PFSK-1 (cell line): ENCODE data around the gene SALL2. TPM values are rescaled to one million over a fixed set of nuclear protein-coding genes. Genes with fewer than 3 reads are reported as not detected.

Source experiments
- FOXP2 ChIP-seq: optimal IDR thresholded peaks from 2 replicates; pipeline ENCODE3; 2011; ENCODE audit warnings: borderline replicate concordance, control low read depth, inconsistent platforms; ENCODE audit not compliant: insufficient read depth; ENCODE audit errors: extremely low read length, extremely low read depth
- POLR2AphosphoS5 ChIP-seq: IDR thresholded peaks from 2 replicates; pipeline ENCODE4 v1.6.1; 2012; ENCODE audit warnings: low read depth, mild to moderate bottlenecking, control low read depth, low read length, moderate library complexity
- REST ChIP-seq, 2 experiments: IDR thresholded peaks; 2 replicates each; pipeline versions ENCODE4 v1.6.1 to v1.8.0; 2011 to 2012; ENCODE audit warnings: low read depth in 2 of 2, low read length in 2 of 2, control low read depth in 1 of 2, inconsistent platforms in 1 of 2, mild to moderate bottlenecking in 1 of 2, moderate library complexity in 1 of 2; ENCODE audit not compliant: insufficient read depth in 1 of 2
- SIN3A ChIP-seq: IDR thresholded peaks from 2 replicates; pipeline ENCODE4 v1.6.1; 2012; ENCODE audit warnings: mild to moderate bottlenecking, low read length, moderate library complexity, borderline replicate concordance; ENCODE audit not compliant: insufficient read depth
- TAF1 ChIP-seq: IDR thresholded peaks from 2 replicates; pipeline ENCODE4 v1.6.1; 2012; ENCODE audit warnings: low read length, control low read depth, borderline replicate concordance; ENCODE audit not compliant: insufficient read depth
- polyA plus RNA-seq: library from polyadenylated mRNA; unstranded; fragments of >200 nt; gene quantifications from one replicate; pipeline ENCODE4 v1.2.1, GENCODE V29; 2012; ENCODE audit warnings: low read depth, missing spikeins; ENCODE audit not compliant: insufficient read length

The SALL2 gene
- 6.6 TPM for polyA plus RNA-seq

DNA sequence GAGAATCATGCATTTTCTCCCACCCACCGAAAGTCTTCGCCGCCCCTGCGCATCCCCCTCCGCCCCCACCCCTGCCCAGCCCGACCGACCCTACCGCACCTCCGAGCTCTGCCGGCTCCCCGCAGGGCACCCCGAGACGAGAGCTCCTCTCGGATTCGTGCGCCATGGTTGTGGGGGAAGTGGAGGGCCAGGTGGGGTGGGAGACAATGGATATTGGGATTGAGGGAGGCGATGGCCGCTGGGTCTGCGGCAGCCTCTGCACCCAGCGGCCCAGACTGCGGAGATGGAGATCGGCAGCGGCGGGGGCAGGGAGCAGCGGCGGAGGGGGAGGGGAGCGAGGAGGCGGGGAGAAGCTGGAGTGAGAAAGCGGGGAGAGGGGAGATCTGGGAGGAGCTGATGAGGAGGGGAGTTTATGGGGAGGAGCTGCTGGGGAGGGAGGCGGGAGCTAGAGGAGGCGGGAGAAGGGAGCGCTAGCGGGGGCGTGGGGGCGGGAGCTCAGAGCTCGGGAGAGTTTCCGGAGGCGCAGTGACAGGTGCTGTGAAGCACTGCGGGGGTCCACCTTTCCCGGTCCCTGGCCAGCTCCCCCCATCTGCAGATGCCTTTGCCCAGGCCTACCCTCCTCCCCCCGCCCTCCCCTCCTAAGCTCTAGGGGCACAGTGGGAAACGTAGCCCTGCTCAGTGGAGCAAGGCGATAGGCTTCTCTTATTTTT is at the start of gene SALL2:
Gene SALL2 (minus strand): TSS at position 385 of the 710 bp plus-strand sequence. CDS start 219 bp downstream, at position 166.
- no peak for TF ChIP-seq TAF1
- no peak for TF ChIP-seq REST (IDR thresholded peaks at IDR 0.05; ENCODE audit: insufficient read depth in 1 of 2, low read depth in 2 of 2, low read length in 2 of 2)
- TF ChIP-seq SIN3A, result no peak
- TF ChIP-seq FOXP2, result no peak
- no peak for TF ChIP-seq POLR2AphosphoS5

- no peak for TF ChIP-seq REST (IDR thresholded peaks at IDR 0.05; ENCODE audit: insufficient read depth in 1 of 2, low read depth in 2 of 2, low read length in 2 of 2)
- no peak for TF ChIP-seq FOXP2
- no peak for TF ChIP-seq TAF1
- TF ChIP-seq POLR2AphosphoS5, result no peak
Measured at GRCh38 chr14:21575661-21576060, 49.5 kb upstream of the SALL2 start.

DNA sequence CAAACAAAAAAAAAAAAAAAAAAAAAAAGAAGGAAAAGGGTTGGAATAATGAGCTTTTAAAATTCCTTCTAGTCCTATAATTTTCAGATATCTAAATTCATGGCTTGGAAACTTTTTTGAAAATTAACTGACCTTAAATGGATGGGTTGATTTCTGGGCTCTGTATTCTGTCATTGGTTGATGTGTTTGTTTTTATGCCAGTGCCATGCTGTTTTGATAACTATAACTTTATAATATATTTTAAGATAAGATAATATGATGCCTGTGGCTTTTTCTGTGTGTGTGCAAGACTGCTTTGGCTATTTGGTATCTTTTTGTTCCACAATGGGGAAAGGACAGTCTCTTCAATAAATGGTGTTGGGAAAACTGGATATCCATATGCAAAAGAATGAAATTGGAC is 46.5 kb upstream of the SALL2 start:
- no peak for TF ChIP-seq REST (IDR thresholded peaks at IDR 0.05; ENCODE audit: insufficient read depth in 1 of 2, low read depth in 2 of 2, low read length in 2 of 2)
- TF ChIP-seq FOXP2, result no peak
- TF ChIP-seq TAF1, result no peak

GRCh38 chr14:21558703-21559170 is 32.6 kb upstream of the SALL2 start:
- TF ChIP-seq SIN3A (no peak), REST (IDR thresholded peaks at IDR 0.05; ENCODE audit: insufficient read depth in 1 of 2, low read depth in 2 of 2, low read length in 2 of 2) (no peak), TAF1 (no peak), POLR2AphosphoS5 (no peak), FOXP2 (no peak)
